HG02973 (cell line): ENCODE measurements around the gene SDHB.

Experiments
- ATAC-seq: cut with Tn5 transposase; IDR thresholded peaks from one replicate; pipeline ENCODE4 v1.9.1; 2021; ENCODE audit warnings: moderate library complexity; ENCODE audit not compliant: unreplicated experiment

SDHB gene

GRCh38 chr1:17053685-17054410 lies at the start of gene SDHB:
Gene SDHB, minus strand, starts transcription at chr1:17054032. Its CDS starts 13 bp downstream, at chr1:17054019.
- ATAC-seq: peak; percentile 94

- ATAC-seq: no peak
Measured at GRCh38 chr1:17102232-17102631, 48.4 kb upstream of the SDHB start.

- ATAC-seq: no peak
Measured at GRCh38 chr1:17101261-17101660, 47.4 kb upstream of the SDHB start.

GRCh38 chr1:17099616-17100340 lies 45.9 kb upstream of the SDHB start:
- ATAC-seq: no peak

GRCh38 chr1:17098446-17099317 lies 44.9 kb upstream of the SDHB start:
- ATAC-seq: no peak

- no peak for ATAC-seq
Measured at GRCh38 chr1:17097787-17098186, 44.0 kb upstream of the SDHB start.

- no peak for ATAC-seq
Measured at GRCh38 chr1:17097147-17097546, 43.3 kb upstream of the SDHB start.

- no peak for ATAC-seq
Measured at GRCh38 chr1:17096584-17096983, 42.8 kb upstream of the SDHB start.

GRCh38 chr1:17095141-17095540 lies 41.3 kb upstream of the SDHB start:
- ATAC-seq: no peak

- ATAC-seq: no peak
Measured at GRCh38 chr1:17094664-17095063, 40.8 kb upstream of the SDHB start.

GRCh38 chr1:17093822-17094393 lies 40.1 kb upstream of the SDHB start:
- ATAC-seq: no peak

GRCh38 chr1:17091252-17091651 lies 37.4 kb upstream of the SDHB start:
- ATAC-seq: no peak

- no peak for ATAC-seq
Measured at GRCh38 chr1:17089506-17089905, 35.7 kb upstream of the SDHB start.

- ATAC-seq: no peak
Measured at GRCh38 chr1:17086751-17087150, 32.9 kb upstream of the SDHB start.

GRCh38 chr1:17084787-17085186 lies 31.0 kb upstream of the SDHB start:
- ATAC-seq: no peak

- ATAC-seq: no peak
Measured at GRCh38 chr1:17082761-17083160, 28.9 kb upstream of the SDHB start.

GRCh38 chr1:17081439-17081838 lies 27.6 kb upstream of the SDHB start:
- ATAC-seq: no peak

- no peak for ATAC-seq
Measured at GRCh38 chr1:17080880-17081279, 27.0 kb upstream of the SDHB start.

GRCh38 chr1:17080085-17080759 lies 26.4 kb upstream of the SDHB start:
- ATAC-seq: no peak

GRCh38 chr1:17078991-17079868 lies 25.4 kb upstream of the SDHB start:
- no peak for ATAC-seq
